ENCODE results near the gene LRP5. TPM values are rescaled to one million over a fixed set of nuclear protein-coding genes. Genes with fewer than 3 reads are reported as not detected.
A peak's percentile ranks its signal among the peaks of the same experiment; 100 is the strongest.

Gene LRP5
- total and polyA plus RNA-seq, 9 of the 15 experiments (the other 6 are each of a cell fraction or from before 2014, with no cell fraction given), result 0.48 to 44.2 (median 13.5) TPM

- no peak overlapping the region for H3K4me3 ChIP-seq
- no peaks in the 10 kb centered on the region for H3K9me3 ChIP-seq (replicated peaks; ENCODE audit: control insufficient read depth, insufficient read depth, low read depth, low read length)
- H3K9me1 ChIP-seq (ENCODE audit: control insufficient read depth, insufficient read depth, low read length), result no peaks in the 10 kb centered on the region
- 0 out of 4 replicates have a peak overlapping the region, but pooled peaks of 1 of the 2 experiments have one; percentile 4 for H3K9ac ChIP-seq (ENCODE audit: insufficient read depth in 1 of 2, low read depth in 2 of 2, low read length in 2 of 2)
- H3K4me2 ChIP-seq (ENCODE audit: insufficient read depth, low read length), result no peak overlapping the region
- no peak overlapping the region for H2AFZ ChIP-seq (ENCODE audit: low read depth, low read length)
- intact Hi-C loops (cut with micrococcal nuclease) (no loop called here), in situ Hi-C loops (cut with MboI) (no loop called here)
- peaks cover 12% of the 10 kb centered on the region for H4K20me1 ChIP-seq (replicated peaks; ENCODE audit: control insufficient read depth, insufficient read depth, low read length)
- FAIRE-seq (no peak), DNase-seq (ENCODE audit: extremely low read depth in 1 of 4, low spot score in 3 of 4) (no peak), ATAC-seq (no peak)
- peaks cover 54% of the 10 kb centered on the region; the same call in 2 of the 3 replicates for H3K36me3 ChIP-seq (ENCODE audit: control insufficient read depth, insufficient read depth, low read length)
- ChIA-PET POLR2A (no interaction called here), CTCF (ENCODE audit: low intra/inter-chr PET ratio) (no interaction called here)
- no peak for TF ChIP-seq HOMEZ (CRISPR knock-in tag; IDR thresholded peaks at IDR 0.05)
- no peak for TF ChIP-seq HNRNPLL (IDR thresholded peaks at IDR 0.05; ENCODE audit: low read depth, low read length, poor library complexity, severe bottlenecking)
- no peak for TF ChIP-seq ZNF444 (CRISPR knock-in tag; IDR thresholded peaks at IDR 0.05)
- no peak for TF ChIP-seq KLF13 (tag; IDR thresholded peaks at IDR 0.05; ENCODE audit: borderline replicate concordance, low read depth)
- no peak for TF ChIP-seq ETV6 (IDR thresholded peaks at IDR 0.05; ENCODE audit: borderline replicate concordance in 1 of 2, low read depth in 2 of 2, low read length in 1 of 2)
- no peak for TF ChIP-seq ETV6 (CRISPR knock-in tag; IDR thresholded peaks at IDR 0.05; ENCODE audit: borderline replicate concordance)
- TF ChIP-seq ZNF224 (CRISPR knock-in tag; IDR thresholded peaks at IDR 0.05), result no peak
- no peak for TF ChIP-seq UBTF (IDR thresholded peaks at IDR 0.05; ENCODE audit: borderline replicate concordance in 1 of 2, low read depth in 2 of 2, low read length in 2 of 2)
- TF ChIP-seq EGR1 (conservative IDR thresholded peaks at IDR 0.05), result no peak
- no peak for TF ChIP-seq HNRNPH1 (optimal IDR thresholded peaks at IDR 0.05; ENCODE audit: low read depth, low read length)
- TF ChIP-seq SRSF7 (optimal IDR thresholded peaks at IDR 0.05; ENCODE audit: low read depth, low read length), result no peak
- no peak for TF ChIP-seq EP300 (IDR thresholded peaks at IDR 0.05; ENCODE audit: low read length)
- H3K79me2 ChIP-seq (ENCODE audit: control insufficient read depth, insufficient read depth, low read length), result peaks cover 5% of the 10 kb centered on the region; the same call in 1 of the 3 replicates
- H3K27me3 ChIP-seq (ENCODE audit: control insufficient read depth in 2 of 2, insufficient read depth in 2 of 2, low read length in 2 of 2), result no peaks in the 10 kb centered on the region
- no peak overlapping the region for H3K27ac ChIP-seq (ENCODE audit: extremely low read depth, low read depth, low read length)
- WGBS (ENCODE audit: insufficient coverage, low coverage, missing lambda C conversion rate), result 93% methylated on average over 13 of the region's 13 CpGs
- no TSS peak for BruUV-seq (replicated peaks)
- peaks cover 0 to 15% of the 10 kb centered on the region in 2 experiments; a peak in 1 of 5 replicates for H3K4me1 ChIP-seq (replicated peaks in 1 of 2; ENCODE audit: control insufficient read depth in 2 of 2, insufficient read depth in 2 of 2, low read length in 2 of 2)
These were observed 75.4 kb downstream of the LRP5 start for GRCh38 chr11:68387840-68388239.

Measured in K562 (cell line).